H54 (cell line): ENCODE data around the gene NRARP.

Source experiments
- DNase-seq: peaks from one replicate; pipeline ENCODE4 v3.0.0; 2011; ENCODE audit warnings: low spot score, mixed read lengths; ENCODE audit not compliant: insufficient read length
- FAIRE-seq: peaks from 3 replicates; lab custom pipeline; 2011; peaks lifted over from hg19 to GRCh38; lab: Jason Lieb, UNC
- POLR2A ChIP-seq: IDR thresholded peaks from 2 replicates; pipeline ENCODE4 v1.6.1; 2011; ENCODE audit warnings: low read depth, mild to moderate bottlenecking, low read length

Gene NRARP

DNA sequence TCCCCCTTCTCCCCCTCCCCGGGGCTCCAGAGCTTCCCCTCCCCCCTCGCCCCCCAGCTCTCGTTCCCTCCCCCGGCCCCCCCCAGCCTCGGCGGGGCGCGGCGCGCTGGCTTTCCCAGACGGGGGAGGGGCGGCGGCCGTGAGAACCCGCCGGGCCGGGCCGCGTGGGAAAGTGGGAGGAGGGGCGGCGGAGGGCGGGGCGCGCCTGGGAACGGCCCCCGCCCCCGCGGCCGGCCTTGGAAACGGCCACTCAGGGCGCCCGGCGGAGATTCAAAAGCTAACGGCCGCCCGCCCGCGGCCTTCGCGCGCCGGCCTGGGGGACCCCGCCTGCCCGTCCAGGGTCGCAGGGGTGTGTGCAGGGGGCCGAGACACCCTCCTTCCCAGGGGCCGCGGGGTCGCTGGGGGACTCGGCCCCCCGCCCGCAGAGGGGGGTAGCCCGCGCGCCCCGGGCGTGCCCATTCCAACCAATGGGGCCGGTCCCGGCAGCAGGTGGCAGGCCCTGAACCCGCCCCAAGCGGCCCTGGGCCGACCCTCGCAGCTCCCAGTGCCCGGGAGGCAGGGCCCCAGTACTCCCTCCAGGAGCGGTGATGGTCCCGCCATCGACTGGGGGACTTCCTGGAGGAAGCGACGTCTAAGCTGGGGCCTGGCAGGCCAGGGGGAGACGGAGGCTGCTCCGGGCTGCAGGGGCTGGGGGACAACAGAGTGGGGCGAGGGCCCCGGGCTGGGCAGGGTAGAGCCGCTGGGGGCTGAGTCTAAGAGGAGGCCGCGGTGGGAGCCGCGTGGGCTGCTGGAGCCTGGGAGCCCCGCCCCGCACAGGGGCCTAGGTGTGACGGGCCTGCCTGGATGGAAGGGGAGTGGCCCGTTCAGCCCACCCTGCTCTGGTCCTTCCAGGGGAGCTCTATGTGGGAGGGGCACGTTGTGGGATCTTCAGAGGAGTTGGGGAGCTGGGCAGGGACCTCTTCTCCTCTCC is 14.2 kb upstream of the NRARP start:
- FAIRE-seq: no peak
- no peak for TF ChIP-seq POLR2A

DNA sequence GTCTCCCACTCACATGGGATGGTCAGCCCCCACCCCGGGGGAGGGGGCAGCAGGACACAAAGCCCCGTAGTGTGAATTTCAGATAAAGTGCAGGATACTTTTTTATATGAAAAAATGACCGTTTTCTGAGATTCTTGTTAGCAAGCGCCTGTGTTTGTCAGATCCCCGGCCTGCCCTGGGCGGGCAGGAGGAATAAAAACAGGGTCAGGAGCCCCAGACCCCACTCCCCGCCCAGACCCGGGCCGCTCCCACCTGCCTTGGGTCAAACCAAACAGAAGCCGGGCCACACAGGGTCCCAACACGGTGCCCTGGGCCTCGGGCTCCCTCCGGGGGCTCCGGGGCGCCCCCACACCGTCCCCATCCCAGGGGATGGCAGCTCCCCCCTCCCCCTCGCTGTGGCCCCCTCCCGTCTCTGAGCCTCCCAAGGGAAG is 13.5 kb upstream of the NRARP start:
- DNase-seq: peak; percentile 14
- no peak for FAIRE-seq
- no peak for TF ChIP-seq POLR2A

More for the DNA sequence above, 14.2 kb upstream of the NRARP start:
- DNase-seq: peak; percentile 28

GRCh38 chr9:137314561-137315560 is 12.8 kb upstream of the NRARP start:
- no peak for TF ChIP-seq POLR2A
- no peak for FAIRE-seq

GRCh38 chr9:137313956-137314560 is 12.0 kb upstream of the NRARP start:
- FAIRE-seq (no peak), DNase-seq (peak; percentile 25)
- TF ChIP-seq POLR2A: no peak

More at GRCh38 chr9:137314561-137315560, 12.8 kb upstream of the NRARP start:
- DNase-seq: peak; percentile 20

DNA sequence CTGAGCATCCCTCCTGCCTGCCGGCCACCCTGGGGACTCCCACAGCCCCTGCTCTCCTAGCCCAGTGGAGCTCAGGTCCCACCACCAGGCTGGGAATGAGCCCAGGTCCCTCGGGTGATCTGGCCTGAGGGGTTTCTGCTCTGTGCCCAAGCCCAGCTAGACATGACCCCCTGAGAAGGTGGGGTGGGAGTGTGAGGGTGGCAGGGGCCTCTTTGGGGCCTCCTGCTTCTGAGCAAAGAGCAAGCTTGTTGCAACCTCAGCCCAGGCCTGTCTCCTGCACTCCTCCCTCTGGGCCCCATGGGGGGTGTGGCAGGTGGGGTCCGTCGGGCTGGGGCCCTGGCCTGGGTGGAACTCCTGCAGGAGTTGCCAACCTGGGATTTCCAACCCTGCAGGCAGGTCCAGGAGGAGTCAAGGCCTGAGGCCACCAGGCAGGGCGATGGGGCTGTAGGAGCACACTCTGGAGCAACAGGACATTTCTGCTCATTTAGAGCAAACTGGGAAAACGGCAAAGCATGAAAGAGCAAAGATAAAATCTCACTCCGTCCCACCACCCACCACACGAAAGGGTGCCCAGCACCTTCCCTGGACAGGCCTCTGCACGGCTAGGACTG is 11.4 kb upstream of the NRARP start:
- TF ChIP-seq POLR2A: no peak
- DNase-seq: peak; percentile 31
- FAIRE-seq: no peak

GRCh38 chr9:137312852-137313325 is 10.8 kb upstream of the NRARP start:
- no peak for TF ChIP-seq POLR2A
- DNase-seq (peak; percentile 57), FAIRE-seq (no peak)

- DNase-seq: no peak
- no peak for TF ChIP-seq POLR2A
These were observed 10.1 kb upstream of the NRARP start for GRCh38 chr9:137311986-137312851.

DNA sequence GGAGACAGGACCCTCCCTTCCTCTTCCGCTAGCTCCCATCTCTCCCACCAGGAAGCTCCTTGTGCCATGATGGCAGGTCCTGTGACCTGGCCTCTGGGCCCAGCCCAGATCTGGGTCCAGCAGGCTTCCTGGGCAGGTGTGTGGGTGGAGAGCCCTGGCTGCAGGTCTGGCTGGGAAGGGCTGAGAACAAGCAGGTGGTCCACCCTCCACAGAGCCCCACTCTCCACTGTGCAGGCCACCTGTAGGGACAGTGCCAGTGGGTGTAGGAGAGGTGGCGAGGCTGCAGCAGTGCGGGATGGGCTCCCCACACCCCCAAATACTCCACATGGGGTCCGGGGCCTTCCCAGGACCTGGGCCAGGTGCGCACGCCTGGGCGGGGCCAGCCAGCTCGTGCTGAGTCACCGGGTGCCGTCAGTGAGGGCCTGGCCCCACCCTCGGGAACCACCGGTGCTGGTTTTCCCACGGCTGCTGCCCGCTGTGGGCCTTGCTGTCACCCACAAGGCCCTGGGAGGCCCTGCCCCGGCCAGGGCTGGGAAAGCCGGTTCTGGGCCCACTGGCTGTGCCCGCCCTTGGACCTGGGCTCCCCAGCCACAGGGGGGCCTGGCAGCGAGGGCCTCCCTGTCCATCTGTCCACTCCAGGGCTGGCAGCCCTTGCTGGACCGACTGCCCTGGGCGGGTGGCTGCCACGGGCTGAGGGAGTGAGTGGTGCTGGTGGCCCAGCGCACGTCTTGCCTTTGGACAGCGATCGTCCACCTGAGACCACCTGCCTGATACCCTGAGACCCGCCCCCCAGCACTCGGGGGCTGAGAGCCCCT is 9.3 kb upstream of the NRARP start:
- TF ChIP-seq POLR2A: no peak
- no peak for DNase-seq
- no peak for FAIRE-seq

More at GRCh38 chr9:137311986-137312851, 10.1 kb upstream of the NRARP start:
- no peak for FAIRE-seq

DNA sequence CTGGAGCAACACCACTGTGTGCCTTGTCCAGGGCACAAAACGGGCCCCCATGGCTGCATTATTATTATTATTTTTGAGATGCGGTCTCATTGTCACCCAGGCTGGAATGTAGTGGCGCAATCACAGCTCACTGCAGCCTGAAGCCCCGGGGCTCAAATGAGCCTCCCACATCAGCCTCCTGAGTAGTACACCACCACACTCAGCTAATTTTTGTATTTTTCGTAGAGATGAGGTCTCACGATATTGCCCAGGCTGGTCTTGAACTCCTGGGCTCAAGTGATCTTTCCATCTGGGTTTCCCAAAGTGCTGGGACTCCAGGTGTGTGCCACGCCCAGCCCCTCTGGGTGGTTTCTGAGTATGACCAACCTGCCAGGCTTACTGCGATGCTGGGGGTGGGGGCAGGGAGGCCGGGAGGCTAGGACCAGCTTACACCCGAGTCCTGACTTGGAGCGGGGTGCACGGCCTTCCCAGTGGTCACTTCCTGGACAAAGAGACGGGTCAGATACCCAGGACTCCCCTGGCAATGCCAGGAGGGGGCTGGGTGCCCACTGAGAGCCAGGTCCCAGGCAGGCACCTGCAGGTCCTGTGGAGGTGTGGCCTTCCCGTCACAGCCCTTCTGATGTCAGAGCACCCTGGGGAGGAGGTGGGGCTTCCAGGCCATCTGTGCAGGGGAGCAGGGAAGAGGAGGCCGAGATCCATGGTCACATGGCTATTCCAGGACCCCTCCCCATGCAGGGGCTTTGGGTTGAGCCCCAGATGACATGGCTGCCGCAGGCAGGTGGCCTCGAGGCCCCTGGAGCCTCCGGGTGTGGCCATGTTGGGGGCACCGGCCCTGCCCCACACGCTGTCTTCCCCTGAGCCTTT is 8.3 kb upstream of the NRARP start:
- FAIRE-seq (no peak), DNase-seq (no peak)
- TF ChIP-seq POLR2A: no peak
